ENCODE measurements around the gene MAD1L1.

The MAD1L1 gene

GRCh38 chr7:2195400-2196246, 37.1 kb downstream of the MAD1L1 start:
- H3K4me3 ChIP-seq (ENCODE audit: control insufficient read depth, low read depth, low read length), result no peak overlapping the region
- no peak for TF ChIP-seq CTCF (conservative IDR thresholded peaks at IDR 0.05; ENCODE audit: control insufficient read depth, insufficient read depth, low read depth, low read length)
- DNase-seq (ENCODE audit: low read depth), result no peak

- no peak for TF ChIP-seq CTCF (conservative IDR thresholded peaks at IDR 0.05; ENCODE audit: control insufficient read depth, insufficient read depth, low read depth, low read length)
- no peak overlapping the region for H3K4me3 ChIP-seq (ENCODE audit: control insufficient read depth, low read depth, low read length)
- DNase-seq (ENCODE audit: low read depth), result no peak
Observed at GRCh38 chr7:2193575-2194305, 39.0 kb downstream of the MAD1L1 start.

GRCh38 chr7:2192831-2193534, 39.8 kb downstream of the MAD1L1 start:
- TF ChIP-seq CTCF (conservative IDR thresholded peaks at IDR 0.05; ENCODE audit: control insufficient read depth, insufficient read depth, low read depth, low read length), result no peak
- H3K4me3 ChIP-seq (ENCODE audit: control insufficient read depth, low read depth, low read length), result no peak overlapping the region
- no peak for DNase-seq (ENCODE audit: low read depth)

- no peak for TF ChIP-seq CTCF (conservative IDR thresholded peaks at IDR 0.05; ENCODE audit: control insufficient read depth, insufficient read depth, low read depth, low read length)
- H3K4me3 ChIP-seq (ENCODE audit: control insufficient read depth, low read depth, low read length), result no peak overlapping the region
- no peak for DNase-seq (ENCODE audit: low read depth)
Observed at GRCh38 chr7:2191016-2191415, 41.7 kb downstream of the MAD1L1 start.

- no peak for TF ChIP-seq CTCF (conservative IDR thresholded peaks at IDR 0.05; ENCODE audit: control insufficient read depth, insufficient read depth, low read depth, low read length)
- no peak overlapping the region for H3K4me3 ChIP-seq (ENCODE audit: control insufficient read depth, low read depth, low read length)
- DNase-seq (ENCODE audit: low read depth), result peak; percentile 14
Observed at GRCh38 chr7:2190531-2190930, 42.2 kb downstream of the MAD1L1 start.

- no peak for DNase-seq (ENCODE audit: low read depth)
- TF ChIP-seq CTCF (conservative IDR thresholded peaks at IDR 0.05; ENCODE audit: control insufficient read depth, insufficient read depth, low read depth, low read length), result no peak
- H3K4me3 ChIP-seq (ENCODE audit: control insufficient read depth, low read depth, low read length), result no peak overlapping the region
Observed at GRCh38 chr7:2186166-2186565, 46.6 kb downstream of the MAD1L1 start.

All from fibroblast of mammary gland (primary cell).